Ammon's horn (tissue), 1 donor: ENCODE results near the gene PDGFB.
"Not testable (repeated sequence)": the region's sequence is repeated elsewhere in the genome, so short reads cannot be mapped to it uniquely, and the experiment has no call there.

Source experiments
- DNase-seq: peaks from one replicate; pipeline ENCODE4 v3.0.0-alpha.2; 2016; ENCODE audit warnings: low spot score

PDGFB gene

DNA sequence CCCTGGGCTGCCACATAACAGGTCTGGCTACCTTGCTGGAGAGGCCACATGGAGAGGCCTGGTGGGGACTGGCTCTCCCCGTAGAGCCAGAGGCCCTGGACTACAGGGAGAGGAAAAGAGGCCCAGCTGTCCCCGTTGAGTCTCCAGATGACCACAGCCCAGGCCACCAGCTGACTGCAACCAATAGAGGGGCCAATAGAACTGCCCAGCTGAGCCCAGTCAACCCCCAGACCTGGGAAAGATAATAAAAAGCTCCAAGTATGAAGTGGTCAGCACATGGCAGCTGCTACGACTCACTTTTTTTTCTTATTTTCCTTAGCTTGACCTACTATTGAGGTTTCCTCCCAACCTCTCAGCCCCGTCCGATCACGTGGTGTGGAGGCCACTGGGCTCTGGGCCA is 18.4 kb downstream of the PDGFB start:
- DNase-seq, result no peak

GRCh38 chr22:39225591-39225990 is 19.2 kb downstream of the PDGFB start:
- DNase-seq, result no peak

GRCh38 chr22:39224550-39224949 is 20.2 kb downstream of the PDGFB start:
- DNase-seq, result no peak

- DNase-seq, result no peak
Observed at GRCh38 chr22:39223091-39223710, 21.6 kb downstream of the PDGFB start.

GRCh38 chr22:39221999-39222686 is 22.6 kb downstream of the PDGFB start:
- DNase-seq, result no peak

DNA sequence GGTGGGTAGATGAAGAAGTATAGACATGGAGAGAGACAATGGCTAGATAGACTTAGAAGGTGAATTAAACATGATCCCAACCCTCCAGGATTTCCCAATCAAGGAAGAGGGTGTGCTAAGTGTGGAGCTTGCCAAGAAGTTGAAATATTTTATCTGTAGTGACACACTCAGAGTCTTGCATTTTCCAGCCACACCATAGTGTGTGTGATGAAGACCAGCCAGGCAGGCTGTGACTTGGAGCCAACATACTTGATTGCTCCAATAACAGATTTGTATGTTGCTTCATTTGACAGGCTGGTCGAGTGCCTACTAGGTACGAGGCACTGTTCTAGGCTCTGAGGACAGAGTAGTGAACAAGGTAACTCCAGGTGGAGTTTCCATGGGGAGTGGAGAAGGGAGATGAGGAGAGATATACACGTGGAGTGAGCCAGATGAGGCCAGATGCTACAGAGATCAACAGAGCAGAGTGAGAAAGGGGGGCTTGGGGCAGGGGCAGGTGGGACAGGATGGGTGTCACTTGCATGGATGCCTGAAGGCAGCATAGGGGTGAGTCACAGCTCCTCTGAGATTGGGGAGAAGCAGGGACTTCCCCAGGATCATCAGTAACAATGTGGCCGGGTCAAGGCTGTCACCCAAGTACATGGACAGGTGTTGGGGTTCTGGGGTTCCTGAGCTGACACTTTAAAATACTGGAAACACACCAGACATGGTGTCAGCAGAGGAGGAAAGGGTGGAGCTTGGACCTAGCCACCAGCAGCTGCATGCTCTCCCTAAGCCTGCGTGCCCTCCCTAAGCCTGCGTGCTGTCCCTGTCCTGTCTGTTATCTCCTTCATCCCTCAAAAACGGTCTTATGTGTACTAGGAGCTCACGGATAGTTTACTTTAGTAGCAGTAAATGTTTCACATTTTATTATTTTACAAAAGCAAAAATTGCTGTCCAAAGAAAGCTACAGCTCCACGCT is 23.6 kb downstream of the PDGFB start:
- no peak for DNase-seq

DNA sequence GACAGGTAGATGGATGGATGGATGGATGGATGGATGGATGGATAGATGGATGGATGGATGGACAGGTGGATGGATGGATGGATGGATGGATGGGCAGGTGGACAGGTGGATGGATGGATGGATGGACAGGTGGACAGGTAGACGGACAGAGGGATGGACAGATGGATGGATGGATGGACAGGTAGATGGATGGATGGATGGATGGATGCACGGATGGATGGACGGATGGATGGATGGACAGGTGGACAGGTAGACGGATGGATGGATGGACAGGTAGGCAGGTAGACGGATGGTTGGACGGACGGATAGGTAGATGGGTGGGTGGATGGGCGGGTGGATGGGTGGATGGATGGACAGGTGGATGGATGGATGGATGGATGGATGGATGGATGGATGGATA is 24.3 kb downstream of the PDGFB start:
- DNase-seq, result no peak

DNA sequence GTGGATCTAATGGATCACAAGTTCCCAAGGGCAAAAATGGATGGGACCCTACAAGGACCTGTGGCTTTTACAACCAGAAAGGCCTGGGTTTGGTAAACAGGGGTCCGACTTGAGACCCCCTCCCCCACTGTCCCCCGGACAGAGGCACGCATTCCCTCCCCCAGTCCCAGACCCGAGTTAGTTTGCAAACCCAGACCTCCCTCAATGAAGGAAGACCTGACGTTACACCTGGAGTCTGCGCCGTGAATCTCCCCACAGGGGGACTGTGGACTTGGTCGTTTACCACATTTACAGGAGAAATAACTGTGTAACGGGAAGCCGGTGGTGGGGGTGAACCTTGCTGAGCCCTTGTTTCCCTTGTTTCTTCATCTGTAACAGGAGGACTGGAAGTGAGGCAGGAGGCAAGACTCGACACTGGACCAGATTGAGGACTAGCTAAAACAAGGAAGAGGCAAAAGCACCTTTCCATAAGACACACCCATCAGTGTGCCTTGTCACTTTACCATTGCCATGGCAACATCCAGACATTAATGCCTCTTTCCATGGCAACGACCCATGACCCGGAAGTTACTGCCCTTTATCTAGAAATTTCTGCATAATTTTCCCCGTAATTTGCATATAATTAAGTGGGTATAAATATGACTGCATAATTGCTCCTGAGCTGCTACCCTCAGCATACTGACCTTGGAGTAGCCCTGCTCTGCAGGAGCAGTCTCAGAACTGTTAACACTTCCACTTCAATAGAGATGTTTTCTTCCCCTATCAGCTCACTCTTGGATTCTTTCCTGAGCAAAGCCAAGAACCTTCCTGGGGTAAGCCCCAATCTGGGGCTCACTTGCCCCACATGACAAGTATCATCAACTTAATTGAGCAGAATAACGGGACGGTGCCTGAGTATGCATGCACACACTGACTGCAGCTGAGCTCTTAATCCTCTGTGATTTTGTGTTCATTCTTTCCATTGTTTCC is 25.4 kb downstream of the PDGFB start:
- DNase-seq, result no peak

- not testable (repeated sequence) for DNase-seq
Observed at GRCh38 chr22:39218432-39218831, 26.4 kb downstream of the PDGFB start.

DNA sequence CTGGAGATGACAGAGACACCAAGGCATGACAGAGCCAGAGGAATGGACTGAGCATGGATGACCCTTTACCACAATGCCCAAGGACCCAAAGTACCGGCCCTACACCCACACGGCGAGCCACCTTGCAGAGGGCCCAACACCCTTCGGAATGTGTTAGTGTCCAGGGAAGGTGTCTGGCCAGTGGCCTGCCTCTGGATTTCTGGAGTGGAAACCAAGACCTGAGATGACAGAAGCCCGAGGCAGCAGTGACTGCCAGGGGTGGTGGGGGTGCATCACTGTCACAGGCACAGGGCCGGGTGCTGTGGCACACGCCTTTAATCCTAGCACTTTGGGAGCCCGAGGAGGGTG is 28.7 kb downstream of the PDGFB start:
- no peak for DNase-seq

DNA sequence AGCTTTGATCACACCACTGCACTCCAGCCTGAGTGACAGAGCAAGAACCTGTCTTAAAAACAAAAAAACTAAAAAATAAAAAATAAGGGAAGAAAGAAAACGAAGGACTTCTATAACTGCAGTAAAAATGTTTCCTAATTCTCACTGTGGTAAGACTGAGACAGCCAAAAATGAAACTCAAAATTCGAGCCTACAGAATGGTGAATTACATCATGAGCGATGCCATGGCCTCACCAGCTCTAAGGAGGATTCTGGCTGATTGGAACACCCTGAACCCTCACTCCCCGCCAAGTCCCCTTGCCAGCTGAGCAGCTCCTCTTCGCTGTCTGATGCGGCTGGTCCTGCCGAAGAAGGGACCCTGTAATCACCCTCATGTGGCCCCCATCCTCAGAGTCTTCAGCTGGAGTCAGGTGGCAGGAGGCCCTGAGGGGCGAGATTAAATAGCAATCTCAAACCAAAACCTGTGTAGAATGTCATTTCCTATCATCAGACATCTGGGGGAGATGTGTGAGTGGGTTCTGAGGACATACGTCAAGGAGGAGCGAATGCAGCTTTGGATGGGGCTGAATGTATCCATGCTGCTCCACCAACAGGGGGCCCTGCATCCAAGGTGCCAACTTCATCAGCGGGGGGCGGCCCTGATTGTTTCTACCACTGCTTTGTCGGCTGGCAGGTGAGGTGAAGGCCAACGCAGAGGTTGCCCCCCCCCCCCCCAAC is 29.2 kb downstream of the PDGFB start:
- DNase-seq, result no peak

GRCh38 chr22:39215070-39215396 is 29.7 kb downstream of the PDGFB start:
- no peak for DNase-seq

DNA sequence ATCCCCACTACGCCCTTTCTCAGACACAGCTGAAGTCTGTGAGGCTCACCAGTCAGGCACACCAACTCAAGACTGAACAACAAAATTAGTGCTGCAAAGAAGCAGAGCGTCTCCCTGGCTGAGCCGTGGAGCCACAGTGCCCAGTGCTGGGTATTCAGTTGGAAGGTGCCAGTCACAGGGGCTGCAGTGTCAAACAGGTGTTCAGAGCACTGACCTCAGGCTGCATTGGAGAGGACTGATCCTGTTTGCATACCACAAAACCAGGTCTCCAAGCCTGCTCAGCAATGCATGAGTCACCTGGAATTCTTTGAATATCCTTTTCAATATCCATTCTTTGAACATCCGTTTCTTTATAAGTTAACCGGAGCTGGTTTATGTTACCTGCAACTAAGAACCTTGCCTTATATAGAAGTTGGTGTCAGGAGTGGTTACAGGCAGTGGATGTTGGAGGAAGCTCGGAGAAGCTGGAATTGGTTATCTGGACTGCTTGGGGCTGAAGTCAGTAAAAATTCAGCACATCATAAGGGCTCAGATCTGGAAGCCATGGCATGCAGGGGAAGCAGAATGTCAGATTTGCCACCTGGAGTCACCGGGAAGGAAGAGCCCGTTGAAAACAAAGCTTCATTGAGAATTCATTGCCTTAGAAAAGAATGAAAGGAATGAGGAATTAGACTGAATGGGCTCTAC is 30.3 kb downstream of the PDGFB start:
- no peak for DNase-seq

DNA sequence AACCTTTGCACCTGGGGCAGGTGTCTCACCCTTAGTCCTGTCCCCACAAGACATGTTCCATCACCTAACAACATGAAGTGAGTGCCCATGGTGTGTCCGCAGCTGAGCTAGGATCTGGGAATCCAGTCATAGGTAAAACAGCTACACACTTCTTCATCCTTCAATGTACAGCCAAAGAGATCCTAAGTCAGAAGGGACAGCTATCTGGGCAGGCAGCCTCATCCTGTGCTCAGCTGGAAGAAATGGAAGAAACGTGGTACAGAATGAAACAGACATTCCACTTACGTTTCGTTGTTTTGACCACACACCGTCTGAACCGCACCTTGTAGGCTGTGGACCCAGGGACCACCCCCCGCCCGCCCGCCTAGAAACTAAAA is 30.8 kb downstream of the PDGFB start:
- DNase-seq, result no peak

DNA sequence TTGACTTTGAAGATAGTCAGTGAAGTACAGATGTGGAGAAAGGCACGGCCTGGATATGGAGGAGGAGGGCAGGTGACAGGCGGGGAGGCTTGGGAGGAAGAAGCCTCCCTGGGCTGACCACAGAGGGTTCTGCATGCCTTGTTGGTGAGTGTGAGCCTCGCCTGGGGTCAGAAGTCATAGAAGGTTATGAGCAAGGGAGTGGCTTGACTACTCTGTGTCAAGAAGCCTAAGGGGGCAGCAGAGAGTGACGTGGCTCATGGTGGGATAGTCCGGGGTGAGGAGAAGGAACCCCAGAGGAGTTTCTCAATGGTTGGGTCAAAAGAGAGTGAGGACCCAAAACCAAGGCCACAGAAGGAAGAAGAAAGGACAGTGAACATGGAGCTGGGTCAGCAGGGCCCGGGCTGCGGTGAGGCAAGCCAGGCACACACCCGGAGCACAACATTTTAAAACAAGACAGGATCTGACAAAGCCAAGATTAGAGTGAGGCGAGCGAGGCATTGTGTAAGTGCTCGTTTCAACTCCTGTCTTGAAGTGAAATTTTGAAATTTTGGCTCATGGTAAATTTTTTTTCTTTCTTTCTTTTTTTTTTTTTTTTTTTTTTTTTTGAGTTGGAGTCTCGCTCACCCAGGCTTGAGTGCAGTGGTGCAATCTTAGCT is 31.9 kb downstream of the PDGFB start:
- no peak for DNase-seq

DNA sequence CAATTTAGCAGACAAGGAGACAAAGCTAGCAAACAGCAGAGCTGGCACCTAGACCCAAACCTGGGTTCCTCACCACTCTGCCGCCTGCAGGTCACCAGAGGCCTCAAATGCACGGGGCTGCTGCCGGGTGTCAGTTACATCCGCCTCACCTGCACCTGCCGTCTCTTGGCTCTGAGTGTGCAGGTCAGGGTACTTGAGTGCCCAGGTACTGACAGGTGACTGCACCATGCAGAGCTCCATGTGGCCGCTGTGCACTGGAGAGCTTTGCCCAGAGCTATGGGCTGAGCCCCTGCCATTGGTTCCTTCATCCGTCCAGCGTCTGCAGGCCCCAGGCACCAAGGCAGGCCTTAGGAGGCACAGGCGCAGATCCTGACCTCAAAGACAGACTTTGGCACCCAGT is 35.0 kb downstream of the PDGFB start:
- no peak for DNase-seq

DNA sequence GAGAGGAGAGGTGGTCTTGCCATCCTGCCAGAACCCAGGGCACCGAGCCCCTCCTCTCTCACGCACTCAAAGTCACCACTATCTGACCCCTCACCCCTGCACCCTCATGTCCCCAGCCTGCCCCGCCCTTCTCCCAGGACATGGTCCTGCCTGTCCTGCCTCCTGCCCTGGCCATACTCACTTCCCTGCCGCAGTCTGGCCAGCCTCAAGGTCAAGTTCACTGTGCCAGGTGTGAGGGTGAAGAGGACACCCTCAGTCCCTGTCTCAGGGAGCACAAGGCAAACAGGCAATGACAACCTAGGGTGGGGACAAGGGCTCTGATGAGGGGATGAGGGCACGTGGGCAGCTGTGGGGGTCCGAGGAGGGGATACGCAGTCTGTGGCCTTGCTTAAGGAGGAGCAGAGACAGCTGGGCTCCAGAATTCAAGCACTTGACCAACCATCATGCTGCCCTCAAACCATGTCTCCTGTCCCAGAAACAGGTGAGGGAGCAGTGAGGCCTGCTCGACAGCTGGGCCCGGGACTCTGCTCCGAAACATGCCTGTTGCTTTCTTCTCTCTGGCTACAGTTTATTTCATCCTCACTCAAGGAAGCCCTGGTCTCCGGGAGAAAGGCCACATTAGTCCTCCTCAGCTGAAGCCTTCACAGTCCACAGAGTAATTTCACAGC is 36.6 kb downstream of the PDGFB start:
- DNase-seq, result no peak

GRCh38 chr22:39207141-39208012 is 37.4 kb downstream of the PDGFB start:
- peak; percentile 40 for DNase-seq

GRCh38 chr22:39206491-39206890 is 38.3 kb downstream of the PDGFB start:
- no peak for DNase-seq
